MCF 10A (cell line): ENCODE data around the gene CSK. TPM values are rescaled to one million over a fixed set of nuclear protein-coding genes. Genes with fewer than 3 reads are reported as not detected.

ENCODE experiments used
- BruUV-seq: library from RNA; stranded (reverse); fragments of 400-500 nt; replicated peaks from 2 replicates; lab custom pipeline; 2021; lab: Mats Ljungman, UMichigan
- CTCF ChIA-PET: fragments of 300-600 bp; sonication (Branson Sonifier 250); formaldehyde crosslinking; extraction: SDS; loops from one replicate; lab custom pipeline; 2021; ENCODE audit warnings: antibody characterized with exemption, inconsistent platforms; lab: Yijun Ruan, JAX
- POLR2A ChIA-PET: fragments of 300-600, 350-650 bp; sonication (Branson Sonifier 250); formaldehyde crosslinking; extraction: SDS; loops from one replicate; lab custom pipeline; 2020; ENCODE audit warnings: antibody characterized with exemption, inconsistent platforms; lab: Yijun Ruan, JAX
- DNase-seq: peaks from one replicate; pipeline ENCODE4 v3.0.0-alpha.2; 2018; ENCODE audit not compliant: unreplicated experiment
- H3K27ac Mint-ChIP-seq: one replicate; pipeline ENCODE4 v1.8.0; 2022; ENCODE audit warnings: mild to moderate bottlenecking, low read depth, mixed read lengths; ENCODE audit not compliant: unreplicated experiment
- H3K27me3 Mint-ChIP-seq: one replicate; pipeline ENCODE4 v1.8.0; 2022; ENCODE audit warnings: mixed read lengths; ENCODE audit not compliant: insufficient read depth, unreplicated experiment
- H3K36me3 Mint-ChIP-seq: one replicate; pipeline ENCODE4 v1.8.0; 2022; ENCODE audit warnings: mild to moderate bottlenecking, moderate library complexity, mixed read lengths; ENCODE audit not compliant: insufficient read depth, unreplicated experiment
- H3K4me1 Mint-ChIP-seq: one replicate; pipeline ENCODE4 v1.8.0; 2022; ENCODE audit warnings: mixed read lengths; ENCODE audit not compliant: insufficient read depth, unreplicated experiment
- H3K4me3 Mint-ChIP-seq: one replicate; pipeline ENCODE4 v1.8.0; 2022; ENCODE audit warnings: mild to moderate bottlenecking, moderate library complexity, mixed read lengths; ENCODE audit not compliant: unreplicated experiment
- H3K9me3 Mint-ChIP-seq: one replicate; pipeline ENCODE4 v1.8.0; 2022; ENCODE audit warnings: mixed read lengths; ENCODE audit not compliant: unreplicated experiment
- intact Hi-C: fragments of 100-400 bp; cut with micrococcal nuclease; formaldehyde crosslinking; loops from 2 replicates; pipeline ENCODE4 v1.14.1; 2022
- total RNA-seq: library from RNA; stranded (reverse); gene quantifications from 2 replicates; pipeline ENCODE4 v1.2.3, GENCODE V29; 2022
- TF ChIP-seq, protein P1 (sequence below): fragments of 200-600 bp; IDR thresholded peaks from one replicate; pipeline ENCODE4 v1.8.0; 2022; ENCODE audit warnings: antibody characterized with exemption, mild to moderate bottlenecking; ENCODE audit not compliant: unreplicated experiment

Gene CSK
- total RNA-seq, 1 experiment from 2014 or later, result 65.3 TPM

GRCh38 chr15:74792227-74793016 is 10.5 kb downstream of the CSK start:
- CTCF ChIA-PET, result interaction anchor here (0.7 to 6.4 kb wide), 9 partner anchors 7 to 179 kb away, joined by 3 to 57 read pairs (median 4); no protein-coding TSS in a partner anchor
- H3K27ac Mint-ChIP-seq, result peak overlapping the region; percentile 16
- peaks cover 7% of the 10 kb centered on the region for H3K36me3 Mint-ChIP-seq
- H3K4me1 Mint-ChIP-seq, result peaks cover 49% of the 10 kb centered on the region
- H3K4me3 Mint-ChIP-seq, result no peak overlapping the region
- POLR2A ChIA-PET, result interaction anchor here (0.7 to 1.5 kb wide), 4 partner anchors 7 to 182 kb away, joined by 3 to 5 read pairs (median 4); no protein-coding TSS in a partner anchor
- intact Hi-C loops, result no loop called here
- DNase-seq, result no peak
- H3K9me3 Mint-ChIP-seq, result no peaks in the 10 kb centered on the region
- TF ChIP-seq, protein P1, sequence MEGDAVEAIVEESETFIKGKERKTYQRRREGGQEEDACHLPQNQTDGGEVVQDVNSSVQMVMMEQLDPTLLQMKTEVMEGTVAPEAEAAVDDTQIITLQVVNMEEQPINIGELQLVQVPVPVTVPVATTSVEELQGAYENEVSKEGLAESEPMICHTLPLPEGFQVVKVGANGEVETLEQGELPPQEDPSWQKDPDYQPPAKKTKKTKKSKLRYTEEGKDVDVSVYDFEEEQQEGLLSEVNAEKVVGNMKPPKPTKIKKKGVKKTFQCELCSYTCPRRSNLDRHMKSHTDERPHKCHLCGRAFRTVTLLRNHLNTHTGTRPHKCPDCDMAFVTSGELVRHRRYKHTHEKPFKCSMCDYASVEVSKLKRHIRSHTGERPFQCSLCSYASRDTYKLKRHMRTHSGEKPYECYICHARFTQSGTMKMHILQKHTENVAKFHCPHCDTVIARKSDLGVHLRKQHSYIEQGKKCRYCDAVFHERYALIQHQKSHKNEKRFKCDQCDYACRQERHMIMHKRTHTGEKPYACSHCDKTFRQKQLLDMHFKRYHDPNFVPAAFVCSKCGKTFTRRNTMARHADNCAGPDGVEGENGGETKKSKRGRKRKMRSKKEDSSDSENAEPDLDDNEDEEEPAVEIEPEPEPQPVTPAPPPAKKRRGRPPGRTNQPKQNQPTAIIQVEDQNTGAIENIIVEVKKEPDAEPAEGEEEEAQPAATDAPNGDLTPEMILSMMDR, result no peak
- no peaks in the 10 kb centered on the region for H3K27me3 Mint-ChIP-seq
- BruUV-seq, result no TSS peak

DNA sequence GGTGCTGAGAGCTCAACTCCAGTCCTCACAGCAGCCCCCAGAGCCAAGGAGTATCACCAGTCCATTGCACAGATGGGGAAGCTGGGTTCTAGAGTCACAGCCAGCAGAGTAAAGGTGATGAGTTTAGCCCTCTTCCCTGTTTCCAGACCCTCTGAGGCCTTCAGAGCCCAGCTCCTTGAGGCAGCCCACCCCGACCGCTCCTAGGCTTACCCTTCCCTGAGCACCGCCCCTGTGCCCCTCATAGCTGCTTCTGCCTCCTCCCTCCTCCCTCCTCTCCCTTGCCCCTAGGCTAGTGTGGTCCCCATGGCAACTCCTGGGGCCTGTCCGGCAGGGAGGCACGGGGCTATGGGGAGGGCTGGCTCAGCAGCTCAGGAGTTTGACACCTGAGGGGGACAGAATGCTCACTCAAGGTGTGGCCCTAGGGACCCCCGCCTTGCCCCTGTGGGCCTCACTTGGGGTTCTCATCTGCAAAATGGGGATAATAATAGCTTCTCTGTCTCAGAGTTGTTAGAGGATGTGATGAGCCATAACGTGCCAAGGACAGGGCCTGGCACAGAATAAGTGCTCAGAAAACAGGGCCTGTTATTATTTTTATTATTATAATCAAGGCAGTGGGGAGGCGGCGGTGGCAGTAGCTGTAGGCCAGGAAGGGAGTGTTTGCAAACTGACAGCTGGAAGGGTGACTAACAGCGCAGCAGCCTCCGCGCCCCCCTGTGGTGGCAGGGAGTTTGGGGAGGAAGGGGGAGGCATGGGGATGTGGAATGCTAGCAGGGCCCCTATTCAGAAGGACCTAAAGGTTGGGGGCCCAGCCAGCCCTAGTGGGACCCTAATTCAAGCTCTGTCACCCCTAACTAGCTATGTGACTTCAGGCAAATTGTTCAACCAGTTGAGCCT is 11.5 kb downstream of the CSK start:
- Mint-ChIP-seq H3K36me3 (peaks cover 13% of the 10 kb centered on the region), H3K9me3 (no peaks in the 10 kb centered on the region), H3K27me3 (no peaks in the 10 kb centered on the region), H3K4me1 (peaks cover 41% of the 10 kb centered on the region), H3K4me3 (no peak overlapping the region), H3K27ac (no peak overlapping the region)
- TF ChIP-seq, protein P1, result no peak
- intact Hi-C loops, result no loop called here
- ChIA-PET CTCF (interaction anchor here (0.5 to 6.4 kb wide), 9 partner anchors 9 to 355 kb away, joined by 3 to 57 read pairs (median 3); no protein-coding TSS in a partner anchor), POLR2A (interaction anchor here (0.7 to 1.1 kb wide), 2 partner anchors 10 to 183 kb away, joined by 3 to 4 read pairs; no protein-coding TSS in a partner anchor)
- BruUV-seq, result no TSS peak
- peak; percentile 43 for DNase-seq

GRCh38 chr15:74794248-74794969 is 12.5 kb downstream of the CSK start:
- Mint-ChIP-seq H3K27me3 (no peaks in the 10 kb centered on the region), H3K36me3 (peaks cover 13% of the 10 kb centered on the region), H3K9me3 (no peaks in the 10 kb centered on the region), H3K4me1 (peaks cover 33% of the 10 kb centered on the region), H3K27ac (peak overlapping the region; percentile 23), H3K4me3 (no peak overlapping the region)
- no TSS peak for BruUV-seq
- TF ChIP-seq, protein P1, result no peak
- intact Hi-C loops, result no loop called here
- no peak for DNase-seq
- CTCF ChIA-PET, result interaction anchor here (0.6 to 6.4 kb wide), 6 partner anchors 10 to 248 kb away, joined by 3 to 57 read pairs (median 4); no protein-coding TSS in a partner anchor
- POLR2A ChIA-PET, result interaction anchor here (1.1 to 1.4 kb wide), 3 partner anchors 7 to 11 kb away, joined by 3 to 4 read pairs (median 4); no protein-coding TSS in a partner anchor
